ENCODE data around the gene BABAM2. TPM values are rescaled to one million over a fixed set of nuclear protein-coding genes. Genes with fewer than 3 reads are reported as not detected.

Gene BABAM2
- total and polyA plus RNA-seq, 11 donors = 22.2 to 75.1 (median 62.5) TPM

DNA sequence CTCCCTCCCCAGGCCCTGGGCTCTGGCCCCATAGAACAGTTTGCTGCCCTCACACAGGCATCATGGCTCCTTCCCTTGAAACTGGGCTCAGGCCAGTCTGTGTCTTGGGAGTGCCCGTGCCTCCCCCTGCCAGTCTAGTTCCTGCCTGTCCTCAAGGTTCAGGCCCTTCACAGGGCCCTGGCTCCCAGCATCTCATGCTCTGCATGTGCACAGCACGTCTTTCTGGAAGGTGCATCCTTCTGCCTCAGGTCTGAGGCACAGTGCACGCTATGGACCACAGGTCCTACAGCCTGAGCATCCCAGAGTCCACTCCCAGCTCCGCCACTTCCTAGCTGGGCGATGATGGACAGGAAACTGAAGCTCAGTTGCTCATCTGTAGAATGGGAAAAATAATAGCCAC lies 466.5 kb downstream of the BABAM2 start:
- no peak for DNase-seq
- no peak overlapping the region for H3K4me3 ChIP-seq
- no peaks in the 10 kb centered on the region for H3K36me3 ChIP-seq
- H3K4me1 ChIP-seq = peaks cover 9 to 56% (median 20%) of the 10 kb centered on the region in 12 donors
- H3K9me3 ChIP-seq = no peaks in the 10 kb centered on the region
- no peak for ATAC-seq
- peak overlapping the region; percentile 70 to 98 (median 91) for H3K27ac ChIP-seq
- TF ChIP-seq, protein P1, sequence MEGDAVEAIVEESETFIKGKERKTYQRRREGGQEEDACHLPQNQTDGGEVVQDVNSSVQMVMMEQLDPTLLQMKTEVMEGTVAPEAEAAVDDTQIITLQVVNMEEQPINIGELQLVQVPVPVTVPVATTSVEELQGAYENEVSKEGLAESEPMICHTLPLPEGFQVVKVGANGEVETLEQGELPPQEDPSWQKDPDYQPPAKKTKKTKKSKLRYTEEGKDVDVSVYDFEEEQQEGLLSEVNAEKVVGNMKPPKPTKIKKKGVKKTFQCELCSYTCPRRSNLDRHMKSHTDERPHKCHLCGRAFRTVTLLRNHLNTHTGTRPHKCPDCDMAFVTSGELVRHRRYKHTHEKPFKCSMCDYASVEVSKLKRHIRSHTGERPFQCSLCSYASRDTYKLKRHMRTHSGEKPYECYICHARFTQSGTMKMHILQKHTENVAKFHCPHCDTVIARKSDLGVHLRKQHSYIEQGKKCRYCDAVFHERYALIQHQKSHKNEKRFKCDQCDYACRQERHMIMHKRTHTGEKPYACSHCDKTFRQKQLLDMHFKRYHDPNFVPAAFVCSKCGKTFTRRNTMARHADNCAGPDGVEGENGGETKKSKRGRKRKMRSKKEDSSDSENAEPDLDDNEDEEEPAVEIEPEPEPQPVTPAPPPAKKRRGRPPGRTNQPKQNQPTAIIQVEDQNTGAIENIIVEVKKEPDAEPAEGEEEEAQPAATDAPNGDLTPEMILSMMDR (IDR thresholded peaks at IDR 0.05) = no peak
- TF ChIP-seq POLR2A (IDR thresholded peaks at IDR 0.05) = no peak
- intact Hi-C loops (cut with DNase I) = loop anchor here in 3 of 10 donors (5.0 kb wide), 1 partner anchor 35 kb away; the partner anchor contains the start of gene FOSL2 (in 3 of the 3)
- H3K27me3 ChIP-seq = no peaks in the 10 kb centered on the region
- 93 to 96% (median 95%) methylated on average over 5 of the region's 5 CpGs for WGBS, 4 donors

DNA sequence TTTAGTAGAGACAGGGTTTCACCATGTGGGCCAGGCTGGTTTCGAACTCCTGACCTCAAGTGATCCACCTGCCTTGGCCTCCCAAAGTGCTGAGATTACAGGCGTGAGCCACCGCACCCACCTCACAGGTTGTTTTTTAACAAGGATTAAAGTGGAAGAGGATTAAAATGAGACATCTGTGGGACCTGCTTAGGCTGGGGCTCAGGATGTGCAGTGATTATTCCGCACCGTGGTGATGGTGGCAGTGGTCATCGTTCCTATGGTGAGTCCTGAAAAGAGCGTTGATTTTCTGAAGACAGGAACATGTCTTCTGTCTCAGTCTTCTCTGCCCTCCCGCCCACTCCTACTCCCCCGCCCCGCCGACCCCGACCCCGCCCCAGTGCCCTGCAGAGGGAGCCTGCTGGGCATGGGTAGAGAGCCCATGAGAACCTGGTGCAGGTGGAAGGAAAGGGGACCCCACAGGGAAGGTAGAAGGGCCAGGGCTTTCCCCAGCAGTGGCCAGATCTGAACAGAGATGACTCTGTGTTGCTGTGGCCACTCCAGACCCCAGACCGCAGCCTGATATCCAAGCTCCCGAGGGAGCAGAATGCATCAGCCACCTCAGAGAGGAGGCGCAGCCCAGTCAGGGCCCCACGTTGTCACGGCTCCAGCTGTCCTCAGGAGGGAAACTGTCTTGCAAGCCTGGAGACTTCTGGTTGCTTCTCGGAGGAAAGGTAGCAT lies 467.6 kb downstream of the BABAM2 start:
- 88 to 94% (median 90%) methylated on average over 13 to 19 of the region's 19 CpGs for WGBS, 4 donors
- Histone ChIP-seq H3K27ac (peak overlapping the region in 1 of 12 donors; percentile 73), H3K36me3 (no peaks in the 10 kb centered on the region), H3K27me3 (no peaks in the 10 kb centered on the region), H3K9me3 (no peaks in the 10 kb centered on the region), H3K4me1 (peaks cover 9 to 56% (median 20%) of the 10 kb centered on the region in 12 donors), H3K4me3 (no peak overlapping the region)
- ATAC-seq (no peak), DNase-seq (no peak)
- TF ChIP-seq, protein P1 (IDR thresholded peaks at IDR 0.05) = no peak
- no peak for TF ChIP-seq POLR2A (IDR thresholded peaks at IDR 0.05)
- intact Hi-C loops (cut with DNase I) = loop anchor here in 3 of 10 donors (5.0 kb wide), 1 partner anchor 34 kb away; the partner anchor contains the start of gene FOSL2 (in 3 of the 3)

DNA sequence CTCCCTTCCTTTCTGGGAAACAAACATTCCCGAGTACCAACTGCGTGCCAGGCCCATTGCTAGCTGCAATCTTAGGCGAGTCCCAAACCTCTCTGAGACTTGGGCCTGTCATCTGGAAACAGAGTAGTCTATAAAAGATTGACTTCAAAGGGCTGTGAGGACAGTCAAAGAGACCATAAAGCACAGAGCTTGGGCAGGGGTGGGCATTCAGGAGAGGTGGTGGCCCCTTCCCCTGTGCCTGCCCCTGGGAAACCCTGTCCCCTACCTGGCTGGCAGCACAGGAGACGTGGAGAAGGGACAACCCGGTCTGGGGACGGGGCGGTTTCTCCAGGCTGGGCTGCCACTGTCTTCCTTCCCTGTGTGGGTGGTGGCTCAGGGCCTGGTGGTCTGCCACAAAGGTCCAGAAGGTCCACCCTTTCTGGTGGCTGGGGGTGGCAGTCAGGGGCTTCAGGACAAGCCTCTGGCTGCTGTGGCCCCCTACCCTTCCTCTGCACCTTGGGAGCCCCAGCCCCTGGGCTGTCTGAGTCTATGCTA lies 468.2 kb downstream of the BABAM2 start:
- Histone ChIP-seq H3K27me3 (no peaks in the 10 kb centered on the region), H3K36me3 (no peaks in the 10 kb centered on the region), H3K4me3 (peak overlapping the region in 1 of 12 donors; percentile 5), H3K4me1 (peaks cover 9 to 56% (median 20%) of the 10 kb centered on the region in 12 donors), H3K27ac (peak overlapping the region in 1 of 12 donors; percentile 73), H3K9me3 (no peaks in the 10 kb centered on the region)
- intact Hi-C loops (cut with DNase I) = loop anchor here in 3 of 10 donors (5.0 kb wide), 1 partner anchor 34 kb away; the partner anchor contains the start of gene FOSL2 (in 3 of the 3)
- ATAC-seq = no peak
- TF ChIP-seq, protein P1 (IDR thresholded peaks at IDR 0.05) = no peak
- no peak for TF ChIP-seq POLR2A (IDR thresholded peaks at IDR 0.05)
- DNase-seq = no peak
- WGBS, 4 donors = 85 to 90% (median 89%) methylated on average over 4 to 7 of the region's 7 CpGs

Data from heart left ventricle (tissue), 16 donors.